GM18861 (cell line): ENCODE data around the gene SPTBN1.

ENCODE experiments used
- ATAC-seq: cut with Tn5 transposase; IDR thresholded peaks from one replicate; pipeline ENCODE4 v1.9.1; 2021; ENCODE audit not compliant: unreplicated experiment

SPTBN1 gene

DNA sequence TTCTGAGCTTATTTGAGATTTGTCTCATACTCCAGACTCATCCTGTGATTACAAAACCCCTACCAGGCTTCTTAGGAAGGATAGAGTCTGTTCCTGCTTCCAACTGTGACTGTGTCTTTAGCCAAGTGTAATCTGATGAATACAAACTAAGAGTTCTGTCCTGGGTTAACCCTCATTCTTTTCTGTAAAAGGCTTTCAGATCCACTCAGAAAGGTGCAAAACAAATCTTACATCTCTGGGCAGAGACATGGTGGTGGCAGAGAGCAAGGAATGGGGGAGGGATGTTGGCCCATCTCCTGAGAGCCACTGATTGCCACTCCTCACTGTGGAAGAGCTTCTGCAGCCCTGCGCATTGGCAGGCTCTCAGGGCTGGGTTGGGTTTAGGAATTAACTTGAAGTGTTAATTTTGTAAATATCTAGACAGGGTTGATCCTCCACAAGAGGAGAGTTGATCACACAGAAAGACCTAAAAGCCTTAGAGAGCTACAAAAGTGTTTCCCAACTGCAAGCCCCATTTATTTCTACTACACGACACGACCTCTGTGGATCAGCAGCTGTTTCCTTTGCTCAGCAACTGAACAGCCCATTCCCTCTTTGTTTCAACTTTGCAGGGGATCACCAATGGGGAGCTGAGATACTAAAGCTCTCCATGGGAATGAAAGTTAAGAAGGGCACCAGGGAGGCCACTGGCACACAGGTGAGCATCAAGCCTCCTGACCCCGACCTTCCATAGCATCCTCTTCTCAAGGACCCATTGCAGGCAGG is 23.7 kb upstream of the SPTBN1 start:
- no peak for ATAC-seq

DNA sequence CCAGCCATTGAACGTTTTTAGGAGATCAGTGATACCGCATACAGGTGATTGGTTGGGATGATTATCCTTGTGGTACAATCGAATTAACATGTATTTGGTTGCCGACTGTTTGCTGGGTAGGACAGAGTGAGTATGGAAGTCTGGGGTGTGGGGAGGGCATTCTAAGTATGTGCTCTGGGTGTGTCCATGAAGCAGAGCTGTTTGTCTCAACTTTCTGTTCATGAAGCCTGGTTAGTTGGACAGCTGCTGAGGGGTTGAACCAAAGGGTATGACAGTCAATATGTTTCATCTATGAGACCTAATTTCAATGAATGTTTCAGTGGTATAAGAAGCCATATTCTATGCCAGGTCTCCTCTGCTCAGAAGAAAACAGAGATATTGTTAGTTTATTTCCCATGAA is 21.9 kb upstream of the SPTBN1 start:
- ATAC-seq = no peak

DNA sequence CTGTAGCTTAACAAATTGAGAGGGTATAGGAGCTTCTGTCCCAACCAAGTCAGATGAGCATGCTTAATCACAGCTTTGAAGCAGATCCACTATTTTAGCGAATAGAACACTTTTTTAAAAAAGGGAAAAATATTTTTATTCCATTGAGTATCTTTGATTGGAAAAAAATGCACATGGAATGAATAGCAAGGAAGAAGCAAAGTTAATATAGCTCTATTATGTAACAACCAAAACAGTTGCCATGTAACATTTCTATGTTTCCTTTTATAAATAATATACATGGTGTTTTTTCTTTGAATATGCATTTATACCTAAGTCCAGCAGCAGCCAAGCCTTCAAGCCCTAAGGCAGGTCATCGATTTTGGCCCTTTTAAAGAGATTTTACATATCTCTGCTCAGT is 21.4 kb upstream of the SPTBN1 start:
- ATAC-seq = no peak

DNA sequence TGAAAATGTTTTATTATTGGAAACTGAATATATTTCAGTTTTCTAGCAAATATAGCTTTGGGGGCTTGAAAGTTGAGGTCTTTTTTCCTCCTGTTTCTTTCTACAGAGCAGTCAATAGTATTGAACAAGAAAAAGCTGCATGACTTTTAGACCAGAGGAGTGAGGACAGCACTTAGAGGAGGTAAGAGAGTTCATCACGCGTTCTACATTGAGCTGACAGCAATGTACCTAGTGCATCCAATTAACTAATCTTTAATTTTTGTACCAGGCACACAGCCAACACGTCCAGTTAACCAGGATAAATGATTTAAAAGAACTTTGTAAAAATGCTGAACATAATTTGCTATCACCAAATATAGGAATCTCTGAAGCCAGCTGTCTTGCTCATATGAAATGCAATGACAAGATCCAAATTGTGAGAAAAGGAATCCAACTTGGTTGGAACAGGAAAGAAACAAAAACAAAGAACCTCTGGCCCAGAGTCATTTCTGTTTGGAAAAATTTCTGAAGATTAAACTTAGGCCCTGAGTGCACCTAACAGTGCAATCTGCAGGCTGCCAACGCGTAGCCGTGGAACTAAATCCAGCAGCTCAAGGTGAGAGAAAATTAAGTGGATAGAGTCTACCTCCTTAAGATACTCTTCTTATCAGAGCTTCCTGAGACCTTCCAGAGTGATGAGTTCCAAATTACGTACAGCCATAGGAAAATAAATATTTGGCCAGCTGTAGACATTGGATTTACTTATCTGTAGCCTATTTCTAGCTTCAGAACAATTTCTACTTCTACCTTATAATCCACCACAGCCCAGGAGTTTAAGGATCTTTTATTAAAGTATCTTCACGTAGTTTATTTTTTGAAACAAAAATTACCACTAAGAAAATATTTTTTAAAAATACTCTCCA is 20.6 kb upstream of the SPTBN1 start:
- ATAC-seq = no peak

DNA sequence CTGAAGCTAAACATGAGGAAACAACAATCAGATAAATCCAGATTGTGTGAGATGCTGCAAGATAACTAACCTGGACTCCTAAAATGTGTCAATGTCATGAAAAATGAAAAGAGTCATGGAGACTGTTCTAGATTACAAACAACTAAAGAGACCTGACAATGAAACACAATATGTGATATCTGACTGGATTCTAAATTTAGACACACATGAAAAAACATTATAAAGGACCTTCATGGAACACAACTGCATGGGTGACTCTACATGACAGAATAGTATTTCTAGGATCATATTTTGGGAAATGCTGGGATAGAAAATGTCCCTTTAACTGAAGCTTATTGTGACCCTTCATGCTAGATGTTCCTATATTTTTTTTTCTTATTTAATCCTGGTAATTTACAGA is 18.5 kb upstream of the SPTBN1 start:
- no peak for ATAC-seq

DNA sequence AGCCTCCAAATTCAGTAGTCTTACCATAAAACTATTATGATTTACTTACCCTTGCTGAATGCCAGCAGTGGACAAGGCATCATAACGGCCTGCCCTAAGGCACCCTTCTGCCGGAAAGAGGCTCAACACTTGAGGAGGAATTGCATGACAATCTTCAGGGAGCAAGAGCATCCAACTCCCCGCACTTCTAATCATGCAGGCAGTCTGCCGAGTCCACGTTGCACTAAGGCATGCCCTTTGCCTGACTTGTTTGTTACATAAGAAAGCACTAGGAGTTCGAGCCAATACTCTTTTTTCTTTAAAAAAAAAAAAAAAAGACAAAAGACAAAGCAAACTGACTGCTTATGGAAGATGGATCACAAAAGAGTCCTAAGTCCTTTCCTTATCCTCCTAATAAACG is 17.9 kb upstream of the SPTBN1 start:
- ATAC-seq = no peak

DNA sequence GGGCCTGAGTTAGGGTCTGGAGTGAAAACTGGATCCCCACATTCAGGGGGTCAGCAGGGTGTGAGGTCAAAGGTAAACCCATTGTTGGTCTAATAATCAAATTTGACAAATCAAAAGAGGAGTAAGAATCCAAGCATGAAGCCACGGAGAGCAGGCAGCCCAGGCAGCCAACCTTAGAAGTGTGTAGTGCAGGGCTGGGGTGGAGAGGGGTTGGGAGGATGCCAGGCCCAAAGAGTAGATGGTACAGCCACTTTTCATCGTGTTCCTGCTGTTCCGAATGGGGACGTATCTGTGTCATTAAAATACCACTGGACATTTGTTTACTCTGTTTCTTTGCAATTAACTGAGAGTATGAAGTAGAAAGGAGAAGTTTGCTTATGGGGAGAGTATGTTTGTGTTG is 16.5 kb upstream of the SPTBN1 start:
- no peak for ATAC-seq

DNA sequence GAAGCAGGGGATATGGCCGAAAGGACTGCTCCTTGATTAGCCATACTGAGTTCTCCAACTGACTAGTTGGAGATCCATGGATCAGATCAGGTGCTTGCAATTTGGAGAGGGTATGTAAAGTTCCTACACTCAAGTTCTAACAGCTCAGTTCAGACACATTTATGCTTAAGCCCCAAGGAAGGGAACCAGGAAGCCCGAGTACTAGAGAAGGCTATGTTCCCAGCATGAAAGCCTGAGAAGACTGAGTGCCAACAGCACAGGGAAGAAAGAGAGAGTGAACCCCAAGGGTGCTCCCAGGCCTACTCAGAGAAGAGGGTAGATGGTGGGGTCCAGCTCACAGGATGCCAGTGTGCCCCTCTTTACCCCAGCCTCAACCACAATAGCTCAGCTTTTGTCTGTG is 16.1 kb upstream of the SPTBN1 start:
- no peak for ATAC-seq

DNA sequence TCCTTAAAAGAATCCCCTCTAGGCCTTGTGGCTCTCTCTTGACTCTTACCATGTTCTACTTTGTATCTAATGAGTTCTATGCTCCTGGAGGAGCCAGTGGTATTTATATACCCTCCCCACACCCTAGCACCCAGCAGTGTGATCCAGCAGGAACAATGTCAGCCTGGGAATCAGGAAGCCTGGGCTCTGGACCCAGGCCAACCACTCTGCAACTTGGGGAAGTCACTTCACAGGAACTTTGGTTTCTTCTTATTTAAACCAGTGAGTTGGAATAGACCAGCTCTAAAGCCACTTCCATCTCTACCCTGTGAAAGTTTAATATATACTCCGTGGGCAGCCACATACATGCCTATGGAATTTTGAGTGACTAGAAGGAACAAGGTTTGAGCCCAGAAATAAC is 11.6 kb upstream of the SPTBN1 start:
- no peak for ATAC-seq

DNA sequence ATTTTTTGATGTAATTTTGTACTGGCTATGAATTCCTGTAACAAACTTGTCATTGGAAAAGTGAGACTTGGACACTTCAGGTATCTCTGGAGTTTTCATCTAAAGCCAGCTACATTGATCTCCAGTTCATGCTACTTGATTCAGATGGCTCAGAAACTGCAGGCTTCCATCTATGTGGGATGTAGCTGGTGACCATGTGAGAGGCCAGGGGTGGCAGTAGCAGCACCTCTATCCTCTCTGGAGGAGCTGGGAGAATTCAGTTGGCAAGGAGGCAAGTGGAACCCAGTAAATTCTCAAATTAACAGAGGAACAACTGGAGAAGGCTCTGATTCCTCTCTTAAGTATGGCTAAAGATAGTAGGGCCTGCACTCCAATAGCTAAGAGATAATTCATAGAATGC is 10.0 kb upstream of the SPTBN1 start:
- no peak for ATAC-seq

DNA sequence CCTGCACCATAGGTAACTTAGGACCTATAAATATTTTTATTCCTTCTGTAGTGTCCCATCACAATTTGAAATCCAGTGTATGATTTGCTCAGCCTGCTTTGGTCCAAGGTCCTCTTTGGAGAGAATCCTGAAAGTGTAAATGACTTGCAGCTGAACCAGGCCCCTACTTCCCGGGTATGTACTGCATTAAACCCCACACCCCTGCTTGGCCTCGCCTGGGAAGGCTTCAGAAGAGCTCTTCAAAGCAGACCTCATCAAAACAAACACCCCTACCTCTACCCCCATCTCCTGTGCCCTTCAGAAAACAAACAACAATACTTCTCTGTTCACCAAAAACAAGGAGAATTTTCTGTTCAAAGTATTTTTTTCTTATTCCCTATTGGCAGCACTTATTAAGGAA is 9.5 kb upstream of the SPTBN1 start:
- ATAC-seq = no peak

DNA sequence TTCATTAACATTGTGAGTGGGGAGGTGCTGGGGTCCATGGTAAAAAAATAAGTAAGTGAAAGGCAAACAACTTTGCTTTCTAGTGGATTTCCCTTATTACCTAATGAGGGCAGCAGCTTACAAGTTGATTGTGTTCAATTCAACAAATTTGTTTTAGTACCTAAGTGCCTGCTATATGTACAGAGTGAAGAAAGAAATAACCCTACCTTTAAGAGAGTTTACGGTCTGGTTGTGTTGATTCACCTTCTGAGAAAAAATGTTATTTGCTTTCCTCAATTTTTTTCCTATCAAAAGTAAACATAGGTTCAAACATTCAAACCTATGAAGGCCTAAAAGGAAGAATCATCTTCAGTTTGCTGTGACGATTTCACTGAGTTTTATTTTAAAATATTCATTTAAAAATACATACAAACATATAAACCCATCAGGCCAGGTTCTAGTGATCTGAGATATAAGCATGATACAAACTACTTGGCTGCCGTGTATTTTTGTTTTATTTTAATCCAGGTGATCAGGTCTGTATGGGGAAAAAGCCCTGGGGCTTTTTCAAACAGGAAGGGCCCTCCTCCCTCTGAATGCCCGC is 1.5 kb upstream of the SPTBN1 start:
- ATAC-seq = no peak

DNA sequence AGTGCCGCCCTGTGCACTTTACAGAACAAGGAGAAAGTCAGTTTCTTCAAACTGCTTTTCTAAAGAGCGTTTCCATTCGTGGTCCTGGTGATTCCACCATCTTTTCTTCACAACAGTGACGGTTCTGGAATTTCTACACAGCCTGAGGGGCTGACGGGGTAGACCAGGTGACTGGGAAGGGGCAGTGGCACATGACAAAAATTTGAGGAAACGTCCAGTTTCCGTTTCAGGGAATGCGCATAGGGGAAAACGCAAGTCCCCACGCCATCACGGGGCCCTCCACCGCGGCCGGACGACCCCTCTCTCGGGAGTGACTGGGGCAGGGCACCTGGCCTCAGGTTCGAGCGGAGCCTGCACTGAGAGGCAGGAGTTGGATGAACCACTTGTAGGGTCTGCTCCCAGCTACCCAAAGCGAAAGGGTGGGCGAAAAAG is 980 bp upstream of the SPTBN1 start:
- no peak for ATAC-seq

DNA sequence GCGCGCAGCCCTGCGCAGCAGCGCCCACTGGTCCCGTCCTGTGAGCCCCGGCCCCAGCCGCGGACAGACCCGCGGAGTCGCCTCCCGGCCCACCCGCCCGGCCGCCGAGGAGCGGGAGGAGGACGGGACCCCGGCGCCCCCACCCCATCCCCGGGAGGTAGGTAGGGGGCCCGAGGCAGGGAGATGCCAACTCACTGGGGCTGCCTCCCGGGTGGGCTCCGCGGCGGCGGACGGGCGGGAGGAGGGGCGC is 160 bp downstream of the SPTBN1 start:
- no peak for ATAC-seq

DNA sequence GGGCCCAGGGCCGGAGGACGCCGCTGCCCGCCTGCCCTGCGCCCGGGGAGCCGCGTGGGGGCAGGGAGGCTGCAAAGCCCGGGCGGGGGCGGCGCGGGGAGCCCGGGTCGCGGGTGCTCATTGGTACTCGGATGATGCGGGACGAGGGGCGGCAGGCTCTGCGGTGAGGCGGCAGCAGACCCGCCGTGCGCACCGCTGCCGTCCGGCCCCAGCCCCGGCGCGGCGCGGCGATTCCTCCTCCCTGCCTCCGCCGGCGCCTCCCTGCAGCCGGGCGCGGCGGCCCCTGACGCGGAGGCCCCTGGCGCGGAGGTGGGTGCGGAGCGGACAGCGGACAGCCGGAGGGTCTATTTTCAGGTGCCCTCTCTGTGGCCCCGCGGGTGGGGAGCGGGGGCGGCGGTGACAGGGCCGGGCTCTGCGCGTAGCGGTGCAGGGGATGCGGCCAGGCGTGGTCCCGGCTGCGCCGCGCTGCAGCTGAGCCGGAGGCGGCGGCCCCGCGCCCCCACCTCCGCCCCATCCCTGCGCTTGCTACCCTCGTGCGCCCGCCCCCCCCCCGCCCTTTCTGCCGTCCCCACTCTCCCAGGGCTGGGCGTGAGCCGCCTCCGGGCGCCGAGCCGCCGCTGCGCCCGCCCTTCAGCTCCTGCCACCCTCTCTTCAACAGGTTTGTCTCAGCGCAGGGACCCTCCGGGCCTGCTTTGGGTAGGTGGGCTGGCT is 640 bp downstream of the SPTBN1 start:
- peak; percentile 49 for ATAC-seq

DNA sequence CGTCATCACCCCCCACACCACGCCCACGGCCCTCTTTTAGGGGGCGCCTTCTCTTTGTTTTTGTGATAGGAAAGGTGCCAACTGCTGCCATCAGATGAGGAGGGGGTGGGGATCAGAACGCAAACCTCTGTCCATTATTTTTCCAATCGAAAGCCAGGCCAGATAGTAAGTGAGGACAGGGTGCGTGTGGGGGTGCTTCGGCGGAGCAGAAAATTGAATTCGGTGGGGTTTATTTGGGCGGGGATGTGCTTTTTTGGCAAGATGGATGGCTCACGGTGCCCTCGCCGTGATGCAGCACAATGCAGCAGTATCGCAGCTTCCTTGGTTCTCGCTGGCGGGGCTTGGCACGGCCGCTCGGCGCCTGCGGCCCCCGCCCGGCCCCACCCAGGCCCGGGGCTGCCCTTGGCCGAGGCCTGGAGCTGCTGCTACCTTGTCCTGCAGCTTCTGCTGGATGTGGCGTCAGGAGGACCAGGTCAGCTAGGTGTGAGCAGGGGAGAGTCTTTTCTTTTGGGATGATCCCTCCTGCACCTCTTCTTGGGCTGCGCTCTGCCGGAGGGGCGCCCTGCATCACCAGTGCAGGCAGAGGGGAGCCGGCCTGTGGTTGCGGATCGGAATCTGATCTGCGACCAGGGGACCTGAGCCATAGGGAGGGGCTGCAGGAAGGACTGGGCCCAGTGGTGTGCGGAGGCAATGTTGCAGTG is 1.3 kb downstream of the SPTBN1 start:
- ATAC-seq = no peak

DNA sequence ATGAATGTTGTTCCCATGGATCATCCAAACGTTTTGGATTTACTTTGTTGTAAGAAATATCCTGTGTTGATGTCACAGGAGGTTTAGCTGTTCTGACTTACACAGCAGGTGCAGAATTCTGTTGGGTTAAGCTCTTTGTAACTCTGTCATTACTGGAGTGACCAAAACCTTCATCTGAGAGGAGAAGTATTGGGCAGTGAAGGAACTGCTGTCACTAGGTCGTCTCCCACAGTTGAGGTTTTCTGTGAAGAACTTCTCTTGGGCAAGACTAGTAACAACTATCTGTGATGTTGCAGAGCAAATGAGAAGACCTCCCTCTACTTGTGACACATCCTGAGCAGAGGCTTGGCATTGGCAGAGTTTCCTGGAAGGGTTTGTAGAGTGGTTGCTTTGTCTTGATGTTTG is 2.9 kb downstream of the SPTBN1 start:
- ATAC-seq = no peak

DNA sequence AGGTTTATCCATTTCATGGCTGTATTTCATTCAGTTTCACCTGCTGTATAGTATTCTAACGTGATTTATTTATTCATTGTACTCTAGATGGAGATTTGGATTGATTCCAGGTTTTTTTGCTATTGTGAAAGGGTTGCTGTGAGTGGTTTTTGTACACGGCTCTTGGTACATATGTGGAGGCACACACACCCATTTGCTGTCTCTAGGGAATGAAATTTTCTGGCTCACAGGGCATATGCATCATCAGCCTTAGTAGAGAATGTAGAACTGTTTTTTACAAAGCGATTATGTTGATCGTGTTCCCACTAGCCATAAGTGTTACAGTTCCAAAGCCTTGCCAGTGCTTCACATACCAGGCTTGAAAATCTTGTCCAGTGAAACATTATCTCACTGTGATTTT is 5.1 kb downstream of the SPTBN1 start:
- no peak for ATAC-seq

DNA sequence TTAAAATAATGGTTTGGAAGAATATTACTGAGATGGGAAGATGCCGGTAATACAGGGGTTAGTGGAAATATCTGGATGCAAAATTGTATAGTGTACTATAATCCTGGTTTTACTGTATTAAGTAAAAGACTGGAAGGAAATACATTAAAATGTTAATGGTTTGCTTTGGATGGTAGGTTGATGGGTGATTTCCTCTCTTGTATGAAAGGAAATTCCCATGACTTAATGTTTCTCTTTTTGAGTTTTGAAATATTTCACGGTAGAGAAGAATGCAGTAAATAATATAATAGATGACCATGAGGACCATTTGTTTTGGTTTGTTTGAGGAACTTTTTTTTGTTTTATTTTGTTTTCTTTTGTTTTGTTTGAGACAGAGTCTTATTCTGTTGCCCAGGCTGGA is 8.2 kb downstream of the SPTBN1 start:
- no peak for ATAC-seq

DNA sequence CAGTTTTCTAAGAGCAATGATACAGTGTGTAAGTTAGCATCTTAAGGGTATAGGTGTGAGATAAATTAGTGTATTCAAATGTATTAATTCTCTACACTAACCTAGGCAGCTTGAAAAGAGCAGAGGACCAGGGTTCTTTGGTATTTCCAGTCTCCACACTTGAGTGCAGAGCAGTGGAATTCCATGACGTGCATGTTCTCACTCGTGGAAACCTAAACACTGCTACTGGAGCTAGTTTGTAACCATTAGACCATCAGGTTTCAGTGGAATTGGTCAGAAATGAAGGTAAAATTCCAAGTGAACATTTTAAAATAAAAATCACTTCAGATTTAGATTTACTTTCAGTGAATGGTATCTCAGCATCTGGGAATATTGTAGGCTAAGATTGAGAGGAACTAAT is 9.0 kb downstream of the SPTBN1 start:
- no peak for ATAC-seq

DNA sequence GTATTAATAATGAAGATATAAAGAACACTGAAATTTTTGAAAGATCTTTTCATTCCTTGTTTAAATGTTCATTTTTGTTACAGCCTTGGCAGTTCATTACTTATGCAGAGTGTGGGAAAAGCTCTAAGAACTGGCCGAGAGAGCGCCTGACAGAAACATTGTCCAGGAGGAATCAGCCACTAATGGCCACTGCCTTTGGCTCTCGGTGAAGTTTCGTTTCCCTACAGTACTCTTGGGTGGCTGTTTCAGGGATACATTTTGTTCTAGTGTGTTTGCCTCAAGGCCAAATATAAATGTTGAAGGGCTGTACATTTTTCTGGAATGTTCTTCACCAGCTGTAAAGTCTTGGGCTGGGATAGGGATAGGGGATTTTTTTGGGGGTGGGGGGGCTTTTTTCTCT is 10.7 kb downstream of the SPTBN1 start:
- ATAC-seq = no peak
